Epithelial cell of proximal tubule (primary cell): ENCODE results near the gene NXF2B. TPM values are rescaled to one million over a fixed set of nuclear protein-coding genes. Genes with fewer than 3 reads are reported as not detected.
"Not testable (repeated sequence)": the region's sequence is repeated elsewhere in the genome, so short reads cannot be mapped to it uniquely, and the experiment has no call there.

Experiments
- DNase-seq: peaks from one replicate; pipeline ENCODE4 v3.0.0-alpha.2; 2011; ENCODE audit warnings: low read depth
- H3K4me3 ChIP-seq: 2 replicates; pipeline ENCODE4 v1.5.1; 2011; ENCODE audit warnings: low read depth, mild to moderate bottlenecking, low read length
- CTCF ChIP-seq: conservative IDR thresholded peaks from 2 replicates; pipeline ENCODE4 v1.5.1; 2012; ENCODE audit warnings: low read depth, mild to moderate bottlenecking, low read length
- total RNA-seq: library from RNA; depleted of rRNA; stranded (reverse); fragments of >200 nt; gene quantifications from 2 replicates; pipeline ENCODE4 v1.2.3, GENCODE V29; 2015

Gene NXF2B
- not detected in 2 replicates for total RNA-seq

- not testable (repeated sequence) for H3K4me3 ChIP-seq, DNase-seq
Measured at GRCh38 chrX:102439908-102440307, at the start of gene NXF2B. Gene NXF2B (minus strand): TSS chrX:102440008. CDS start chrX:102380036, 59,972 bp downstream.

GRCh38 chrX:102478765-102479164 is 39.0 kb upstream of the NXF2B start:
- DNase-seq, H3K4me3 ChIP-seq: not testable (repeated sequence)

- DNase-seq, H3K4me3 ChIP-seq: not testable (repeated sequence)
Measured at GRCh38 chrX:102471762-102472220, 32.0 kb upstream of the NXF2B start, which contains the start of gene TCP11X2. Gene TCP11X2 (minus strand): TSS chrX:102471812.

GRCh38 chrX:102470215-102470614 is 30.4 kb upstream of the NXF2B start:
- not testable (repeated sequence) for DNase-seq, H3K4me3 ChIP-seq

- H3K4me3 ChIP-seq, DNase-seq: not testable (repeated sequence)
Measured at GRCh38 chrX:102458615-102459014, 18.8 kb upstream of the NXF2B start.

GRCh38 chrX:102414493-102414892 is 25.3 kb downstream of the NXF2B start:
- not testable (repeated sequence) for H3K4me3 ChIP-seq, DNase-seq

- H3K4me3 ChIP-seq: no peak overlapping the region
- DNase-seq: no peak
- TF ChIP-seq CTCF: peak; percentile 67
Measured at GRCh38 chrX:102345916-102346315, 93.9 kb downstream of the NXF2B start.

- peak; percentile 26 for TF ChIP-seq CTCF
- DNase-seq: no peak
- no peak overlapping the region for H3K4me3 ChIP-seq
Measured at GRCh38 chrX:102341867-102342266, 97.9 kb downstream of the NXF2B start.

GRCh38 chrX:102339312-102340298 is 100.2 kb downstream of the NXF2B start:
- DNase-seq: no peak
- no peak for TF ChIP-seq CTCF
- H3K4me3 ChIP-seq: no peak overlapping the region

GRCh38 chrX:102338162-102338561 is 101.6 kb downstream of the NXF2B start:
- no peak for DNase-seq
- no peak for TF ChIP-seq CTCF
- no peak overlapping the region for H3K4me3 ChIP-seq
